Measurements from ENCODE around the gene IVL. TPM values are rescaled to one million over a fixed set of nuclear protein-coding genes. Genes with fewer than 3 reads are reported as not detected.
A peak's percentile ranks its signal among the peaks of the same experiment; 100 is the strongest.

Gene IVL
- polyA plus RNA-seq, 1 donor, result not detected

- Histone ChIP-seq H3K9me3 (ENCODE audit: control insufficient read depth, low read depth, low read length) (no peaks in the 10 kb centered on the region), H3K36me3 (ENCODE audit: control insufficient read depth, insufficient read depth, low read length) (no peaks in the 10 kb centered on the region), H3K27ac (ENCODE audit: low read length) (no peak overlapping the region), H3K4me1 (ENCODE audit: control insufficient read depth, insufficient read depth, low read length) (no peaks in the 10 kb centered on the region), H3K27me3 (ENCODE audit: control insufficient read depth, insufficient read depth, low read length) (no peaks in the 10 kb centered on the region), H3K4me3 (ENCODE audit: low read length) (no peak overlapping the region)
- WGBS (ENCODE audit: insufficient coverage, low lambda C conversion rate), result no CpG with 5 or more reads among the region's 1 CpG
- no peak for DNase-seq
Measured at GRCh38 chr1:152888126-152888525, 20.2 kb upstream of the IVL start.

DNA sequence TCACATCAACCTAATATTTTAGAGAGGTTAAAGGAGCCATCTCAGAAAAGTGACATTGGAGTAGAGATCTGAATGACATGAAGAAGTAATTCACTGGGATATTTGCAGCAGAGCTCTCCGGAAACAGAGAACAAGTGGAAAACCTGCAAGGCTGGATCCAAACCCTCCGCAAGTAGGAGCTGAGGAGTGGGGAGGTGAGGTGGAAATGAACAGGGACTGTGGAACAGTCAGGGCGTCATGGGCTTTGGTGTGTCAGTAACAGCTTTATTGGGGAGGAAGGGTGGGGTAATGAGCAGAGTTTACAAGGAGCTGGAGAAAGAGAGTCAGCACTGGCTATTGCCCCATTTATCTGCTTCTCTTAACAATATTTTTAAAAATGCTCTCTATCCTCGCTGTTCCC is 9.3 kb upstream of the IVL start:
- 50% methylated on average over 1 of the region's 4 CpGs for WGBS (ENCODE audit: insufficient coverage, low lambda C conversion rate)
- H3K4me3 ChIP-seq (ENCODE audit: low read length), result no peak overlapping the region
- H3K27ac ChIP-seq (ENCODE audit: low read length), result no peak overlapping the region
- no peak for DNase-seq
- no peaks in the 10 kb centered on the region for H3K4me1 ChIP-seq (ENCODE audit: control insufficient read depth, insufficient read depth, low read length)
- H3K9me3 ChIP-seq (ENCODE audit: control insufficient read depth, low read depth, low read length), result no peaks in the 10 kb centered on the region
- H3K27me3 ChIP-seq (ENCODE audit: control insufficient read depth, insufficient read depth, low read length), result no peaks in the 10 kb centered on the region
- H3K36me3 ChIP-seq (ENCODE audit: control insufficient read depth, insufficient read depth, low read length), result no peaks in the 10 kb centered on the region

GRCh38 chr1:152899883-152900282 is 8.5 kb upstream of the IVL start:
- no peak overlapping the region for H3K27ac ChIP-seq (ENCODE audit: low read length)
- no peaks in the 10 kb centered on the region for H3K27me3 ChIP-seq (ENCODE audit: control insufficient read depth, insufficient read depth, low read length)
- no CpG with 5 or more reads among the region's 2 CpGs for WGBS (ENCODE audit: insufficient coverage, low lambda C conversion rate)
- H3K9me3 ChIP-seq (ENCODE audit: control insufficient read depth, low read depth, low read length), result no peaks in the 10 kb centered on the region
- no peaks in the 10 kb centered on the region for H3K36me3 ChIP-seq (ENCODE audit: control insufficient read depth, insufficient read depth, low read length)
- DNase-seq, result no peak
- no peaks in the 10 kb centered on the region for H3K4me1 ChIP-seq (ENCODE audit: control insufficient read depth, insufficient read depth, low read length)
- no peak overlapping the region for H3K4me3 ChIP-seq (ENCODE audit: low read length)

GRCh38 chr1:152901631-152902030 is 6.7 kb upstream of the IVL start:
- no peaks in the 10 kb centered on the region for H3K36me3 ChIP-seq (ENCODE audit: control insufficient read depth, insufficient read depth, low read length)

GRCh38 chr1:152902636-152903035 is 5.7 kb upstream of the IVL start:
- DNase-seq, result peak; percentile 33 to 71
- Histone ChIP-seq H3K27ac (ENCODE audit: low read length) (no peak overlapping the region), H3K4me3 (ENCODE audit: low read length) (no peak overlapping the region), H3K36me3 (ENCODE audit: control insufficient read depth, insufficient read depth, low read length) (no peaks in the 10 kb centered on the region), H3K27me3 (ENCODE audit: control insufficient read depth, insufficient read depth, low read length) (no peaks in the 10 kb centered on the region), H3K4me1 (ENCODE audit: control insufficient read depth, insufficient read depth, low read length) (no peaks in the 10 kb centered on the region), H3K9me3 (ENCODE audit: control insufficient read depth, low read depth, low read length) (no peaks in the 10 kb centered on the region)
- no CpG with 5 or more reads among the region's 4 CpGs for WGBS (ENCODE audit: insufficient coverage, low lambda C conversion rate)

More at GRCh38 chr1:152901631-152902030, 6.7 kb upstream of the IVL start:
- no peaks in the 10 kb centered on the region for H3K4me1 ChIP-seq (ENCODE audit: control insufficient read depth, insufficient read depth, low read length)
- H3K27me3 ChIP-seq (ENCODE audit: control insufficient read depth, insufficient read depth, low read length), result no peaks in the 10 kb centered on the region
- no CpG with 5 or more reads among the region's 5 CpGs for WGBS (ENCODE audit: insufficient coverage, low lambda C conversion rate)
- no peak for DNase-seq
- H3K9me3 ChIP-seq (ENCODE audit: control insufficient read depth, low read depth, low read length), result no peaks in the 10 kb centered on the region
- H3K4me3 ChIP-seq (ENCODE audit: low read length), result no peak overlapping the region
- no peak overlapping the region for H3K27ac ChIP-seq (ENCODE audit: low read length)

- DNase-seq, result no peak
- WGBS (ENCODE audit: insufficient coverage, low lambda C conversion rate), result no CpG with 5 or more reads among the region's 7 CpGs
- no peaks in the 10 kb centered on the region for H3K4me1 ChIP-seq (ENCODE audit: control insufficient read depth, insufficient read depth, low read length)
- H3K4me3 ChIP-seq (ENCODE audit: low read length), result no peak overlapping the region
- no peaks in the 10 kb centered on the region for H3K9me3 ChIP-seq (ENCODE audit: control insufficient read depth, low read depth, low read length)
- no peak overlapping the region for H3K27ac ChIP-seq (ENCODE audit: low read length)
- no peaks in the 10 kb centered on the region for H3K36me3 ChIP-seq (ENCODE audit: control insufficient read depth, insufficient read depth, low read length)
- H3K27me3 ChIP-seq (ENCODE audit: control insufficient read depth, insufficient read depth, low read length), result peaks cover 4% of the 10 kb centered on the region
Measured at GRCh38 chr1:152904688-152905440, 3.5 kb upstream of the IVL start.

DNA sequence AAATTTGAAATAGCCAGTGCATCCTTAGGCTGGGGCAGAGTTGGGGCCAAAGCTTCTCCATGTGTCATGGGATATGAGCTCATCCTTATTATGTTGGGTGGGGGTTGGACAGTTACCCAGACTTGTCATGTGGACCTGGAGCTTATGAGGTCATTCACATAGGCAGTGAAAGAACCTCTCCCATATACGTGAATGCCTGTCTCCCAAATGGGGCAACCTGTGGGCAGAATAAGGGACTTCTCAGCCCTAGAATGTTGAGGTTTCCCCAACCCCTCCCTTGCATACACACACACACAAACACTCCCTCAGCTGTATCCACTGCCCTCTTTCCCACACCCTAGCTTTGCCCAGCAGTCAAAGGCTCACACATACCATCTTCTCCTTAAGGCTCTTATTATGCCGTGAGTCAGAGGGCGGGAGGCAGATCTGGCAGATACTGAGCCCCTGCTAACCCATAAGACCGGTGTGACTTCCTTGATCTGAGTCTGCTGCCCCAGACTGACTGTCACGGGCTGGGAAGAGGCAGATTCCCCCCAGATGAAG is 2.3 kb upstream of the IVL start:
- H3K4me3 ChIP-seq (ENCODE audit: low read length), result no peak overlapping the region
- WGBS (ENCODE audit: insufficient coverage, low lambda C conversion rate), result no CpG with 5 or more reads among the region's 5 CpGs
- peak in 1 of 2 donors; percentile 28 for DNase-seq
- no peaks in the 10 kb centered on the region for H3K9me3 ChIP-seq (ENCODE audit: control insufficient read depth, low read depth, low read length)
- H3K27me3 ChIP-seq (ENCODE audit: control insufficient read depth, insufficient read depth, low read length), result peaks cover 8% of the 10 kb centered on the region
- no peaks in the 10 kb centered on the region for H3K4me1 ChIP-seq (ENCODE audit: control insufficient read depth, insufficient read depth, low read length)
- no peak overlapping the region for H3K27ac ChIP-seq (ENCODE audit: low read length)
- H3K36me3 ChIP-seq (ENCODE audit: control insufficient read depth, insufficient read depth, low read length), result no peaks in the 10 kb centered on the region

GRCh38 chr1:152909206-152909605 is 860 bp downstream of the IVL start:
- Histone ChIP-seq H3K27me3 (ENCODE audit: control insufficient read depth, insufficient read depth, low read length) (peaks cover 8% of the 10 kb centered on the region), H3K27ac (ENCODE audit: low read length) (no peak overlapping the region), H3K36me3 (ENCODE audit: control insufficient read depth, insufficient read depth, low read length) (no peaks in the 10 kb centered on the region), H3K4me1 (ENCODE audit: control insufficient read depth, insufficient read depth, low read length) (no peaks in the 10 kb centered on the region), H3K9me3 (ENCODE audit: control insufficient read depth, low read depth, low read length) (no peaks in the 10 kb centered on the region), H3K4me3 (ENCODE audit: low read length) (no peak overlapping the region)
- WGBS (ENCODE audit: insufficient coverage, low lambda C conversion rate), result no CpG with 5 or more reads among the region's 3 CpGs
- no peak for DNase-seq

GRCh38 chr1:152912471-152912870 is 4.1 kb downstream of the IVL start:
- Histone ChIP-seq H3K4me1 (ENCODE audit: control insufficient read depth, insufficient read depth, low read length) (no peaks in the 10 kb centered on the region), H3K36me3 (ENCODE audit: control insufficient read depth, insufficient read depth, low read length) (no peaks in the 10 kb centered on the region)

DNA sequence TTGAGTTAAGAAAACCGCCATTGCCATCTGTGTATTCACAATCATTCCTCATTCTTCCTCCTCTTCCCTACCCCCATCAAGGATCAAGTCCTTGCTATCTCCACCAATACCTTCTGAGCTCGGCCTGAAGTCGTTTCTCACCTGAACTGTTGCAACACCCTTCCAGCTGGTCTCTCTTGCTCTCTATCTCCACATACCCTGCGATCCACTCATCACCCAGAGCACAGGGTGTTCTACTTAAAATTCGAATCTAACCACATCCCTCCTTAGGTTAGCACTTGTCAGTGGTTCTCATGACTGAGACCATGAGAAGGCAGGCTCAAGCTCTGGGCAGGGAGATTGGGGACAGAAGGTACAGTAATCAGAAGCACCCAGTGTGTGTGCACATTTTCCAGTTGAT is 4.6 kb downstream of the IVL start:
- WGBS (ENCODE audit: insufficient coverage, low lambda C conversion rate), result 100% methylated on average over 1 of the region's 5 CpGs
- H3K27ac ChIP-seq (ENCODE audit: low read length), result no peak overlapping the region
- H3K4me1 ChIP-seq (ENCODE audit: control insufficient read depth, insufficient read depth, low read length), result no peaks in the 10 kb centered on the region
- DNase-seq, result no peak
- no peaks in the 10 kb centered on the region for H3K9me3 ChIP-seq (ENCODE audit: control insufficient read depth, low read depth, low read length)
- H3K27me3 ChIP-seq (ENCODE audit: control insufficient read depth, insufficient read depth, low read length), result peaks cover 10% of the 10 kb centered on the region
- no peak overlapping the region for H3K4me3 ChIP-seq (ENCODE audit: low read length)
- no peaks in the 10 kb centered on the region for H3K36me3 ChIP-seq (ENCODE audit: control insufficient read depth, insufficient read depth, low read length)

More at GRCh38 chr1:152912471-152912870, 4.1 kb downstream of the IVL start:
- peaks cover 10% of the 10 kb centered on the region for H3K27me3 ChIP-seq (ENCODE audit: control insufficient read depth, insufficient read depth, low read length)
- no peak for DNase-seq
- WGBS (ENCODE audit: insufficient coverage, low lambda C conversion rate), result 71% methylated on average over 1 of the region's 1 CpG
- no peak overlapping the region for H3K27ac ChIP-seq (ENCODE audit: low read length)
- H3K9me3 ChIP-seq (ENCODE audit: control insufficient read depth, low read depth, low read length), result no peaks in the 10 kb centered on the region
- H3K4me3 ChIP-seq (ENCODE audit: low read length), result no peak overlapping the region

GRCh38 chr1:152917794-152918193 is 9.4 kb downstream of the IVL start:
- H3K27me3 ChIP-seq (ENCODE audit: control insufficient read depth, insufficient read depth, low read length), result peaks cover 2% of the 10 kb centered on the region
- DNase-seq, result no peak
- no peaks in the 10 kb centered on the region for H3K36me3 ChIP-seq (ENCODE audit: control insufficient read depth, insufficient read depth, low read length)
- no peak overlapping the region for H3K27ac ChIP-seq (ENCODE audit: low read length)
- H3K4me3 ChIP-seq (ENCODE audit: low read length), result no peak overlapping the region
- H3K4me1 ChIP-seq (ENCODE audit: control insufficient read depth, insufficient read depth, low read length), result no peaks in the 10 kb centered on the region
- H3K9me3 ChIP-seq (ENCODE audit: control insufficient read depth, low read depth, low read length), result no peaks in the 10 kb centered on the region
- 0% methylated on average over 2 of the region's 3 CpGs for WGBS (ENCODE audit: insufficient coverage, low lambda C conversion rate)

Measured in large intestine (tissue), 3 donors.